ENCODE data around the gene TSPAN14. TPM values are rescaled to one million over a fixed set of nuclear protein-coding genes. Genes with fewer than 3 reads are reported as not detected.

TSPAN14 gene
- total and polyA plus RNA-seq, 2 of the 8 experiments (the other 6 are each of a cell fraction or from before 2014, with no cell fraction given): 47.4 to 57.8 TPM

- 93% methylated on average over 6 of the region's 6 CpGs; no CpG with 5 or more reads in 1 of the 2 experiments for WGBS, 2 experiments (ENCODE audit: extremely low coverage in 1 of 2, insufficient coverage in 1 of 2, insufficient read length in 1 of 2, insufficient replicate concordance in 2 of 2, low coverage in 1 of 2, low lambda C conversion rate in 2 of 2, missing lambda C conversion rate in 1 of 2)
Measured at GRCh38 chr10:80436446-80437098, 17.5 kb upstream of the TSPAN14 start.

More at GRCh38 chr10:80436446-80437098, 17.5 kb upstream of the TSPAN14 start:
- DNase-seq (ENCODE audit: low read depth in 1 of 2, low spot score in 2 of 2) (no peak), FAIRE-seq (no peak)
- Histone ChIP-seq H3K36me3 (ENCODE audit: control insufficient read depth in 2 of 4, insufficient read depth in 4 of 4, low read length in 3 of 4) (peaks cover 0 to 10% (median 2%) of the 10 kb centered on the region in 4 experiments; a peak in 4 of 8 replicates), H3K18ac (ENCODE audit: extremely low read depth, low read length) (no peak overlapping the region), H4K20me1 (replicated peaks in 1 of 2; ENCODE audit: control insufficient read depth in 1 of 2, insufficient read depth in 2 of 2, low read length in 2 of 2) (peaks cover 0 to 2% of the 10 kb centered on the region in 2 experiments), H4K8ac (ENCODE audit: extremely low read depth, insufficient read depth, low read length) (no peak overlapping the region), H2BK15ac (ENCODE audit: low read length) (no peak overlapping the region), H4K91ac (replicated peaks; ENCODE audit: insufficient read length, low read length) (no peak overlapping the region), H3K4me3 (ENCODE audit: extremely low read depth in 1 of 4, insufficient read depth in 2 of 4, low read depth in 3 of 4, low read length in 4 of 4) (no peak overlapping the region), H3K9me3 (ENCODE audit: insufficient read depth in 2 of 2, low read depth in 1 of 2, low read length in 1 of 2) (no peaks in the 10 kb centered on the region), H3K14ac (ENCODE audit: insufficient read length) (no peak overlapping the region), H3K27ac (ENCODE audit: low read depth, low read length) (no peak overlapping the region), H3K4ac (replicated peaks; ENCODE audit: insufficient read length, low read depth, low read length) (no peak overlapping the region), H3K23ac (ENCODE audit: insufficient read length) (no peak overlapping the region), H2BK20ac (ENCODE audit: low read length) (no peak overlapping the region), H2BK120ac (replicated peaks; ENCODE audit: low read depth, low read length) (no peak overlapping the region), H3K4me1 (replicated peaks in 1 of 4; ENCODE audit: control insufficient read depth in 3 of 4, insufficient read depth in 4 of 4, low read length in 3 of 4) (peaks cover 0 to 3% (median 1%) of the 10 kb centered on the region in 4 experiments; a peak in 4 of 7 replicates), H3K27me3 (replicated peaks in 1 of 4; ENCODE audit: control insufficient read depth in 3 of 4, extremely low read depth in 1 of 4, insufficient read depth in 3 of 4, low read length in 3 of 4) (no peaks in the 10 kb centered on the region), H3K23me2 (ENCODE audit: low read depth, low read length) (no peaks in the 10 kb centered on the region), H4K5ac (ENCODE audit: insufficient read length, low read depth, low read length) (no peak overlapping the region), H2BK12ac (ENCODE audit: low read depth, low read length) (no peak overlapping the region), H2BK5ac (ENCODE audit: low read depth, low read length) (no peak overlapping the region), H3K79me2 (ENCODE audit: control insufficient read depth in 1 of 2, insufficient read depth in 2 of 2, low read length in 2 of 2) (no peaks in the 10 kb centered on the region), H3K56ac (replicated peaks; ENCODE audit: insufficient read length, low read depth, low read length) (no peak overlapping the region), H2AK5ac (ENCODE audit: low read depth, low read length) (no peak overlapping the region), H3K9ac (replicated peaks in 1 of 4; ENCODE audit: extremely low read depth in 1 of 4, low read depth in 3 of 4, low read length in 3 of 4) (no peak overlapping the region), H3K79me1 (ENCODE audit: low read depth, low read length) (no peaks in the 10 kb centered on the region), H3K4me2 (ENCODE audit: insufficient read depth in 1 of 2, low read depth in 2 of 2, low read length in 2 of 2) (no peak overlapping the region), H2AFZ (ENCODE audit: low read length) (no peak overlapping the region)
- no peak for TF ChIP-seq RNF2 (IDR thresholded peaks at IDR 0.05; ENCODE audit: borderline replicate concordance, low read depth, low read length, missing control alignments, poor library complexity, severe bottlenecking)
- CTCF ChIA-PET (ENCODE audit: partially characterized antibody): interaction anchor here (0.8 to 30.5 kb wide), 4 partner anchors 7 to 69 kb away, joined by 4 to 456 read pairs (median 38); no protein-coding TSS in a partner anchor
- POLR2A ChIA-PET (ENCODE audit: partially characterized antibody): interaction anchor here (2.3 kb wide), 1 partner anchor 29 kb away, joined by 5 read pairs; the partner anchor contains the start of gene PRXL2A
